ENCODE results near the gene UBL5. TPM values are rescaled to one million over a fixed set of nuclear protein-coding genes. Genes with fewer than 3 reads are reported as not detected.

The UBL5 gene
- total RNA-seq, 1 experiment from 2014 or later: 521 TPM

GRCh38 chr19:9811139-9811538, 16.6 kb upstream of the UBL5 start:
- no peaks in the 10 kb centered on the region for H3K9me2 ChIP-seq (replicated peaks; ENCODE audit: low read length)
- H3K9ac ChIP-seq (ENCODE audit: low read length): no peak overlapping the region
- no peak overlapping the region for H3K4me2 ChIP-seq (ENCODE audit: low read length)
- no peaks in the 10 kb centered on the region for H3K27me3 ChIP-seq (ENCODE audit: low read length)
- BruUV-seq (replicated peaks): no TSS peak
- no peaks in the 10 kb centered on the region for H3K9me3 ChIP-seq (ENCODE audit: low read length)
- peaks cover 23% of the 10 kb centered on the region; the same call in 1 of the 2 replicates for H3K36me3 ChIP-seq (ENCODE audit: low read depth, low read length)
- H2AFZ ChIP-seq (ENCODE audit: low read length): no peak overlapping the region
- intact Hi-C loops (cut with micrococcal nuclease): no loop called here
- TF ChIP-seq EZH2 (IDR thresholded peaks at IDR 0.05; ENCODE audit: low read length, unreplicated experiment) (no peak), CTCF (conservative IDR thresholded peaks at IDR 0.05; ENCODE audit: low read depth, low read length) (no peak), EZH2phosphoT487 (IDR thresholded peaks at IDR 0.05; ENCODE audit: borderline replicate concordance, low read length) (no peak)
- H3K4me1 ChIP-seq (ENCODE audit: insufficient read depth, low read length): no peaks in the 10 kb centered on the region
- H3K27ac ChIP-seq (ENCODE audit: low read length): no peak overlapping the region
- H3K4me3 ChIP-seq (ENCODE audit: low read length): no peak overlapping the region
- H3K79me2 ChIP-seq (ENCODE audit: low read length): peaks cover 4% of the 10 kb centered on the region
- H4K20me1 ChIP-seq (ENCODE audit: low read length): no peaks in the 10 kb centered on the region
- H3F3A ChIP-seq (ENCODE audit: low read length, unreplicated experiment): no peaks in the 10 kb centered on the region
- DNase-seq (no peak), ATAC-seq (no peak)
- ChIA-PET CTCF (no interaction called here), POLR2A (ENCODE audit: unreplicated experiment) (no interaction called here)

GRCh38 chr19:9818175-9818733, 9.5 kb upstream of the UBL5 start:
- H3K9me3 ChIP-seq (ENCODE audit: low read length): no peaks in the 10 kb centered on the region
- H3K27ac ChIP-seq (ENCODE audit: low read length): peak overlapping the region; percentile 62
- peaks cover 13% of the 10 kb centered on the region for H3K4me1 ChIP-seq (ENCODE audit: insufficient read depth, low read length)
- peaks cover 30% of the 10 kb centered on the region for H3K79me2 ChIP-seq (ENCODE audit: low read length)
- POLR2A ChIA-PET (ENCODE audit: unreplicated experiment): no interaction called here
- no peak for TF ChIP-seq EZH2phosphoT487 (IDR thresholded peaks at IDR 0.05; ENCODE audit: borderline replicate concordance, low read length)
- TF ChIP-seq EZH2 (IDR thresholded peaks at IDR 0.05; ENCODE audit: low read length, unreplicated experiment): no peak
- no peak for TF ChIP-seq CTCF (conservative IDR thresholded peaks at IDR 0.05; ENCODE audit: low read depth, low read length)
- DNase-seq: no peak
- peak overlapping the region; percentile 79 for H3K9ac ChIP-seq (ENCODE audit: low read length)
- peak overlapping the region; percentile 82 for H3K4me3 ChIP-seq (ENCODE audit: low read length)
- ATAC-seq: no peak; the same call in 1 of the 2 replicates
- BruUV-seq (replicated peaks): TSS peak; percentile 40
- H4K20me1 ChIP-seq (ENCODE audit: low read length): no peaks in the 10 kb centered on the region
- intact Hi-C loops (cut with micrococcal nuclease): no loop called here
- peak overlapping the region; percentile 81 for H2AFZ ChIP-seq (ENCODE audit: low read length)
- no peaks in the 10 kb centered on the region for H3F3A ChIP-seq (ENCODE audit: low read length, unreplicated experiment)
- H3K4me2 ChIP-seq (ENCODE audit: low read length): peak overlapping the region; percentile 94
- peaks cover 9% of the 10 kb centered on the region for H3K36me3 ChIP-seq (ENCODE audit: low read depth, low read length)
- H3K9me2 ChIP-seq (replicated peaks; ENCODE audit: low read length): no peaks in the 10 kb centered on the region
- CTCF ChIA-PET: interaction anchor here (0.7 kb wide), 2 partner anchors 49 to 135 kb away, joined by 9 to 15 read pairs; no protein-coding TSS in a partner anchor
- H3K27me3 ChIP-seq (ENCODE audit: low read length): no peaks in the 10 kb centered on the region

Measured in PC-3 (cell line).